Panc1 (cell line): Measurements from ENCODE around the gene SVBP.

Experiments
- CTCF ChIP-seq: fragments of 450-650 bp; IDR thresholded peaks from 2 replicates; pipeline ENCODE4 v1.5.1; 2017; ENCODE audit warnings: mild to moderate bottlenecking
- POLR2AphosphoS5 ChIP-seq: IDR thresholded peaks from 2 replicates; pipeline ENCODE4 v1.6.1; 2012; ENCODE audit warnings: mild to moderate bottlenecking, low read depth, low read length, moderate library complexity

GRCh38 chr1:42783092-42783491 lies 34.1 kb downstream of the SVBP start:
- TF ChIP-seq CTCF (no peak), POLR2AphosphoS5 (no peak)
